Activated CD4-positive, alpha-beta T cell treated with anti-CD3 and anti-CD28 coated beads, Interleukin-2, amount 50 U/mL, for 4 hours (primary cell): ENCODE results near the gene MRPS6.
A peak's percentile ranks its signal among the peaks of the same experiment; 100 is the strongest.

ENCODE experiments used
- DNase-seq, 2 experiments: peaks; one replicate each; pipeline ENCODE4 v3.0.0-alpha.2; 2020

Gene MRPS6

GRCh38 chr21:34073032-34073748, at the start of gene MRPS6, which contains the start of gene SLC5A3:
Gene MRPS6 (plus strand): TSS chr21:34073578. CDS start chr21:34073701, 123 bp downstream.
Gene SLC5A3 (plus strand): TSS chr21:34073578. CDS start chr21:34095199, 21,621 bp downstream.
- DNase-seq: peak; percentile 51 to 62

GRCh38 chr21:34023691-34024373, 49.5 kb upstream of the MRPS6 start:
- DNase-seq: no peak

- DNase-seq: no peak
These were observed 49.0 kb upstream of the MRPS6 start for GRCh38 chr21:34024374-34024693.

GRCh38 chr21:34027721-34028461, 45.5 kb upstream of the MRPS6 start:
- no peak for DNase-seq

GRCh38 chr21:34029743-34030528, 43.4 kb upstream of the MRPS6 start:
- peak; percentile 25 to 27 for DNase-seq

- no peak for DNase-seq
These were observed 41.5 kb upstream of the MRPS6 start for GRCh38 chr21:34031835-34032370.

GRCh38 chr21:34034369-34035014, 38.9 kb upstream of the MRPS6 start:
- no peak for DNase-seq

- no peak for DNase-seq
These were observed 37.6 kb upstream of the MRPS6 start for GRCh38 chr21:34035619-34036354.

- no peak for DNase-seq
These were observed 36.2 kb upstream of the MRPS6 start for GRCh38 chr21:34037009-34037795.

- no peak for DNase-seq
These were observed 33.5 kb upstream of the MRPS6 start for GRCh38 chr21:34039678-34040382.

GRCh38 chr21:34042735-34043134, 30.6 kb upstream of the MRPS6 start:
- DNase-seq: no peak

- DNase-seq: no peak
These were observed 30.0 kb upstream of the MRPS6 start for GRCh38 chr21:34043333-34043732.

- DNase-seq: no peak
These were observed 26.5 kb upstream of the MRPS6 start for GRCh38 chr21:34046917-34047316.

GRCh38 chr21:34047835-34048234, 25.5 kb upstream of the MRPS6 start:
- no peak for DNase-seq

- no peak for DNase-seq
These were observed 21.2 kb upstream of the MRPS6 start for GRCh38 chr21:34052171-34052570.

- DNase-seq: no peak
These were observed 19.1 kb upstream of the MRPS6 start for GRCh38 chr21:34054259-34054658.

GRCh38 chr21:34055615-34056014, 17.8 kb upstream of the MRPS6 start:
- DNase-seq: no peak

- DNase-seq: no peak
These were observed 11.4 kb upstream of the MRPS6 start for GRCh38 chr21:34061983-34062382.

GRCh38 chr21:34065027-34065426, 8.4 kb upstream of the MRPS6 start:
- no peak for DNase-seq

GRCh38 chr21:34071683-34072082, 1.7 kb upstream of the MRPS6 start:
- DNase-seq: no peak
